Measurements from ENCODE around the gene KASH5.

Gene KASH5

DNA sequence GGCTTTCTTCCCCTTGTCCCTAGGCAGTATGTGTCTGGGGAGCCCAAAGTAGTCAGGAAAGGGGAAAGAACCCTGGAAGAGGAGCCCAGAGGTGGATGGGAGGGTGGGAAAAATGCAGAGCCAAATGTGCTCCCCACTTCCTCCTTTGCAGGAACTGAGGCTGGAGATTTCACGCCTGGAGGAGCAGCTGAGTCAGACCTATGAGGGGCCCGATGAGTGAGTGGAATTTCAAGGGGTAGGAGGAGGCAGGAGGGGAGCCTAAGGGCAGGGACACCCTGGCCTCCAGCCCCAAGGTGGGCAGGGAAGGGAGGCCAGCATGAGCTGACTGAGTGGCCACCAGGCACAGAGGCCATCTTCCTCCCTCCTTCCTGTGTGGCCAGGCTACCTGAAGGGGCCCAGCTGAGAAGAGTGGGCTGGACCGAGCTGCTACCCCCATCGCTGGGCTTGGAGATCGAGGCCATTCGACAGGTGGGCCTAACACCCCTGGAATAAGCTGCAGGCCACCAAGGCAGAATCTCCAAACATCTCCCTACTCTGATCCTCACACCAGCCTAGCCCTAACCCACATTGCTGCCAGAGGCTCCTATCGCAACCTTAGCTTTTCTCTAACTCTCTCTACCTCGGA lies 20.9 kb downstream of the KASH5 start:
- Histone ChIP-seq H3K27ac (ENCODE audit: low read depth, low read length) (no peak overlapping the region), H3K4me1 (ENCODE audit: control insufficient read depth, insufficient read depth, low read length) (no peaks in the 10 kb centered on the region), H3K36me3 (ENCODE audit: control insufficient read depth, insufficient read depth, low read length) (no peaks in the 10 kb centered on the region), H3K9ac (ENCODE audit: low read length) (no peak overlapping the region), H3K4me3 (ENCODE audit: low read length) (no peak overlapping the region), H3K27me3 (ENCODE audit: control insufficient read depth, insufficient read depth, low read length) (no peaks in the 10 kb centered on the region)

DNA sequence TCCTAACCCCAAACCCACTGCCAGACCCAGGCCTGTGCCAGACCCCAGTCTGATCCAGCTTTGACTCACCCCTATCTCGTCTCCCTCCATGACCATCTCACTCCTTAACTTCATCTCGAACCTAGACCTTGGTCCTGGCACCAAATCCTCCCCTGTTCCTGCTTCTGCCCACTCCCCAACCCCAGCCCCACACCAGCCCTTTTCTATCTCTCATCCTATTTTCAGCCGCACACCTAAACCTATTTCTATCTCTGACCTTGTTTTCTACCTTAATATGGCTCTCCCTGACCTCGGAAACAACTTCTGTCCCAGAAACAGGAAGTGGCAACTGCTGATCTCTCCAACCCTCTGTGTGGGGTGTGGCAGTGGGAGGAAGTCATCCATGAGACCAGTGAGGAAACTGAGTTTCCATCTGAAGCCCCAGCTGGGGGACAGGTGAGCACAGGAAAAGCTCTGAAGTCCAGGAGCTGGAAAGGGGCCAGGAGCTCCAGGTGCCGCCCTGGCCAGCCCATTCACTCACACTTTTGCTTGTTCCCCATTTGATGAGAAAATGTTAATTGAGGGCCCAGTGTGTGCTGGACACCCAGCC lies 21.5 kb downstream of the KASH5 start:
- Histone ChIP-seq H3K4me3 (ENCODE audit: low read length) (no peak overlapping the region), H3K4me1 (ENCODE audit: control insufficient read depth, insufficient read depth, low read length) (no peaks in the 10 kb centered on the region), H3K36me3 (ENCODE audit: control insufficient read depth, insufficient read depth, low read length) (no peaks in the 10 kb centered on the region), H3K9ac (ENCODE audit: low read length) (no peak overlapping the region), H3K27ac (ENCODE audit: low read depth, low read length) (no peak overlapping the region), H3K27me3 (ENCODE audit: control insufficient read depth, insufficient read depth, low read length) (no peaks in the 10 kb centered on the region)

DNA sequence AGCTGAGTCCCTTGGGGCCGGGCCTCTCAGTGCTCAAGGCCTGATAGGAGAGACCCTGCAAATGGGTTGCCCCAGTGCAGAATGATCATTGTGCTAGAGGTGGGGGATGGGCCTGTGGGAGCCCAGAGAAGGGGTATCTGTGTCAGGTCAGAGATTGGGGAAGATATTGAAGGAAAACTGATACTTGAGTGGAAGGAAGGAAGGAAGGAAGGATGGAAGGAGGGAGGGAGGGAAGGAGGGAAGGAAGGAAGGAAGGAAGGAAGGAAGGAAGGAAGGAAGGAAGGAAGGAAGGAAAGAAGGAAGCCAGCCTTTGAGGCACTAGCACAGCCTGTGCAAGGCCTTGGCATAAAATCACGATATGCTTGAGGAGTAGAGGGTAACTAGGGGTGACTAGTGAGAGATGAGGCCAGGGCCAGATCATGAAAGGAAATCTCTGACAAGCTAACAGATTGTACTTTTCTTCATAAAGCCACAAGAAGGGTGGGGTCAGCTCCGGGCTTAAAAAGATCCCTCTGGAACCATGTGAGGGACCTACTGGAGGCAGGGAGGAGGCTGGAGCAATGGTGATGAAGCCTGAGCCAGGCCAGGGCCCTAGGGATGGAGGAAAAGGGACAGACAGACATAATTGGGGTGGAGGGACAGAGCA lies 23.8 kb downstream of the KASH5 start:
- Histone ChIP-seq H3K36me3 (ENCODE audit: control insufficient read depth, insufficient read depth, low read length) (no peaks in the 10 kb centered on the region), H3K9ac (ENCODE audit: low read length) (no peak overlapping the region), H3K27me3 (ENCODE audit: control insufficient read depth, insufficient read depth, low read length) (peaks cover 4% of the 10 kb centered on the region), H3K4me1 (ENCODE audit: control insufficient read depth, insufficient read depth, low read length) (no peaks in the 10 kb centered on the region), H3K4me3 (ENCODE audit: low read length) (no peak overlapping the region), H3K27ac (ENCODE audit: low read depth, low read length) (no peak overlapping the region)

DNA sequence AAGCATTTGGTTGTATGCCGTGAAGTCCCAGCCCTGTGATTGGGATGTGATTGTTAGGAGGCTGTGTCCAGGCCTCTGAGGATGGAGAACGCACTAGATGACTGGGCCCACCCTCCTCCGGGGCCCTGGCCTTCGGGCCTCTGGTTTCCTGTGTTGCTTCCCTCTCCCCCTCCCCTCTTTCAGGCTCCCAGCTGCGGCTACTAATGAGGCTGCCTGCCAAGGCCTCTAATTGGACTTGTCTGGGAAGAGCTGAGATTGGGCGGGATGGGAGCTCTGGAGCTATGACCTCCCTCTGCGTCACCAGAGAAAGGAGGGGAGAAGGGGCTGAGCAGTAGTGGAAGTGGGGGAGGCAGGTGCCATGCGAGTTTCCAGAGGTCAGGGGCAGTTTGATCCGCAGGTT lies 25.3 kb downstream of the KASH5 start:
- Histone ChIP-seq H3K27me3 (ENCODE audit: control insufficient read depth, insufficient read depth, low read length) (peaks cover 8% of the 10 kb centered on the region), H3K4me3 (ENCODE audit: low read length) (no peak overlapping the region), H3K9ac (ENCODE audit: low read length) (no peak overlapping the region), H3K36me3 (ENCODE audit: control insufficient read depth, insufficient read depth, low read length) (no peaks in the 10 kb centered on the region), H3K27ac (ENCODE audit: low read depth, low read length) (no peak overlapping the region), H3K4me1 (ENCODE audit: control insufficient read depth, insufficient read depth, low read length) (no peaks in the 10 kb centered on the region)

DNA sequence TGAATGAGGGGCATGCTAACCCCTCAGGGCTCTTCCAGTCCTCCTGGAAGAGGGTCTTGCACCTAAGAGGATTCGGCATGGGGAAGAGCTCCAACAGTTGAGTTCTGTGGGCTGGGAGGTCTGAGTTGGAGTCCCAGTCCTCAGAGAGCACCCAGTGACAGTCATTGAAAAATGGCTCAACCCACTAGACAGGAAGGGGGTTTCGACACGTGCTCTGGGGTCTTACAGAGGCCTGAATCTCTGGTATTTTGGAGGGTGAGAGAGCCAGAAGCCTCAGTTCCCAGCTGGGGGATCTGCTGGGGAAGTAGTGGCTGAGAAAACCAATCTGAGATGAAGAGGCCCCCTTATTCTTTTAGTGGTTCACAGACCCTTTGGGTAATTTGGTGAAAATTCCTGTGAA lies 26.2 kb downstream of the KASH5 start:
- Histone ChIP-seq H3K4me1 (ENCODE audit: control insufficient read depth, insufficient read depth, low read length) (no peaks in the 10 kb centered on the region), H3K27me3 (ENCODE audit: control insufficient read depth, insufficient read depth, low read length) (peaks cover 8% of the 10 kb centered on the region), H3K9ac (ENCODE audit: low read length) (no peak overlapping the region)

DNA sequence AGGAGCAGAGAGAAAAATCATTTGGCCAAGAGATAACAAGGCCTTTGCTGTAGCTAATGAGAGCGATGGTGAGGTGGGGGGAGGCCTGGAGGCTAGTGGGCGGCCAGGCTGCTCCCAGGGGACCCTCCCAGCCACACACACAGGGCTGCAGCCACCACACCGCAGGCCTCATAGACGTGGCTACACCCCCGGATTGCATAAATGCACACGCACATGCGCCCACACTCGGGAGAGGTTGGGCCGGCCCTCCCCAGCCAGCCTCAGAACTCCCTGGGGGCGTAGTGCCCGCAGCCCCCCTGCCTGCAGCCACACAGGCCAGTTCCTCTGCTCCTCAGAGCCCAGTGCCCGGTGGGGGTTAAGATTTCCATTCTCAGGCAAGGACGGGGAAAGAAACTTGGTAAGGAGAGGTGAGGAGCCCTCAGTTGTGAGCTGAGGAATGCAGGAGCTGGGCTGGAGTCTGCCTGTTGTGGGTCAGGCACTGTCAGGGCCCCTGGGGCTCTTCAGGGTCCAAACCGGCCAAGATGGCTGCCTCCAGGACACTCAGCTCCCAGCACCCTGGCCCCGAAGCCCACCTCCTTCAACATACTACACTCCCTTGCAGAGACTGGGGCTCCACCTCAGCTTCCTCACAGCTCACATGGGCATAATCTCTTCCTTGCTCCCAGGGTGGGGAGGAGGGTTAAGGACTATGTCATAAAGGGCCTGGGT lies 27.2 kb downstream of the KASH5 start:
- peaks cover 14% of the 10 kb centered on the region for H3K27me3 ChIP-seq (ENCODE audit: control insufficient read depth, insufficient read depth, low read length)
- H3K27ac ChIP-seq (ENCODE audit: low read depth, low read length), result no peak overlapping the region
- H3K36me3 ChIP-seq (ENCODE audit: control insufficient read depth, insufficient read depth, low read length), result no peaks in the 10 kb centered on the region
- no peak overlapping the region for H3K9ac ChIP-seq (ENCODE audit: low read length)
- H3K4me1 ChIP-seq (ENCODE audit: control insufficient read depth, insufficient read depth, low read length), result no peaks in the 10 kb centered on the region
- no peak overlapping the region for H3K4me3 ChIP-seq (ENCODE audit: low read length)

More for the DNA sequence above, 26.2 kb downstream of the KASH5 start:
- H3K36me3 ChIP-seq (ENCODE audit: control insufficient read depth, insufficient read depth, low read length), result no peaks in the 10 kb centered on the region
- no peak overlapping the region for H3K4me3 ChIP-seq (ENCODE audit: low read length)
- H3K27ac ChIP-seq (ENCODE audit: low read depth, low read length), result no peak overlapping the region

DNA sequence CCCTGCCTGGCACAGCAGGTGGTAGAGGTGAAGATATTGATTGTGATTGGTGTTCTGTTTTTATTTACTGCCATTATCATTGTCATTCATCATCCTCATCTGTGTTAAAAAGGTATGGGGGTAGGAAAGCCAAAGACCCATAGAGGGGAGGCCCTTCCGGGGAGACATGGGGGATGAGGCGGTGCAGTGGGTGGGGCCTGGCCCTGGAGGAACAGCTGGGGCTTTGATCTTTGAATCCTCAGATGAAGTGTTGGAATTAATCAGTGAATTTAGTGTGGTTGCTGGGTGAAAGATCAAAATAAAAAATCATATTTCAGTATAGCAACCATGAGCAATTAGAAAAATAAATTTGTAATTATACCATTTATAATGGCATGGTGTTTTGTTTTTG lies 27.8 kb downstream of the KASH5 start:
- no peak overlapping the region for H3K9ac ChIP-seq (ENCODE audit: low read length)
- H3K27ac ChIP-seq (ENCODE audit: low read depth, low read length), result no peak overlapping the region

DNA sequence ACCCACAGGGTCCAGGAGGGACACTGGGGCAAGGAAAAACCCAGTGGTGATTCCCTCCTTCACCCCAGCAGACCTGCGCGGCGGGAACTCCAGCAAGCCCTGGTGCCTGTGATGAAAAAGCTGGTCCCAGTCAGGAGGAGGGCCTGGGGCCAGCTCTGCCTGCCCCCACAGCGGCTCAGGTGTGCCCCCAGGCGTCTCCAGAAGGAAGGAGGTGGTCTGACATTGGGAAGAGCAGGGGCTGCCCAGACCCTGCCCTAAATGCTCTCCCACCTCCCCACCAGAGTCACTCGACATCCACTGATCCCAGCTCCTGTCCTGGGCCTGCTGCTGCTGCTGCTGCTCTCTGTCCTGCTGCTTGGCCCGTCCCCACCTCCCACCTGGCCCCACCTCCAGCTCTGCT lies 29.0 kb downstream of the KASH5 start:
- Histone ChIP-seq H3K27ac (ENCODE audit: low read depth, low read length) (no peak overlapping the region), H3K9ac (ENCODE audit: low read length) (no peak overlapping the region), H3K4me3 (ENCODE audit: low read length) (no peak overlapping the region), H3K27me3 (ENCODE audit: control insufficient read depth, insufficient read depth, low read length) (peaks cover 29% of the 10 kb centered on the region), H3K36me3 (ENCODE audit: control insufficient read depth, insufficient read depth, low read length) (no peaks in the 10 kb centered on the region), H3K4me1 (ENCODE audit: control insufficient read depth, insufficient read depth, low read length) (no peaks in the 10 kb centered on the region)

More for the DNA sequence above, 27.8 kb downstream of the KASH5 start:
- Histone ChIP-seq H3K4me1 (ENCODE audit: control insufficient read depth, insufficient read depth, low read length) (no peaks in the 10 kb centered on the region), H3K4me3 (ENCODE audit: low read length) (no peak overlapping the region), H3K36me3 (ENCODE audit: control insufficient read depth, insufficient read depth, low read length) (no peaks in the 10 kb centered on the region), H3K27me3 (ENCODE audit: control insufficient read depth, insufficient read depth, low read length) (peaks cover 19% of the 10 kb centered on the region)

DNA sequence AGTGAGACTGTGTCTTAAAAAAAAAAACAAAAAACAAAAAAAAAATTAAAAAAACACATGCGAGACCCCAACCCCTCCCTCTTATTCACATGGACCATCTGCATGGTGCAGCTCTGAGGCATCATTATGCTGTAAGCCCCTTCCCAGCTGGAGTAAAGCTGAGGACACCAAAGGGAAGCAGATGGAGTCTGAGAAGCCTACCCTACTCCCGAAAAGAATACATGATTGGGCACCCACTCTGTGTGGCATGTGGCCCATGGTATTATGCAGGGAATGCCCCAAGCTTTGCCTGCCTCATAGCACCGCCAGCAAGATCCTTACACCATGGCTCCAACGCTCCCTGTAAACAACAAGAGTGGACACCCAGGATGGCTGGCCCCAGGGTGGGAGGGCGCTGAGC lies 30.5 kb downstream of the KASH5 start:
- Histone ChIP-seq H3K4me3 (ENCODE audit: low read length) (no peak overlapping the region), H3K36me3 (ENCODE audit: control insufficient read depth, insufficient read depth, low read length) (no peaks in the 10 kb centered on the region), H3K4me1 (ENCODE audit: control insufficient read depth, insufficient read depth, low read length) (no peaks in the 10 kb centered on the region), H3K9ac (ENCODE audit: low read length) (no peak overlapping the region), H3K27me3 (ENCODE audit: control insufficient read depth, insufficient read depth, low read length) (peaks cover 38% of the 10 kb centered on the region), H3K27ac (ENCODE audit: low read depth, low read length) (no peak overlapping the region)

DNA sequence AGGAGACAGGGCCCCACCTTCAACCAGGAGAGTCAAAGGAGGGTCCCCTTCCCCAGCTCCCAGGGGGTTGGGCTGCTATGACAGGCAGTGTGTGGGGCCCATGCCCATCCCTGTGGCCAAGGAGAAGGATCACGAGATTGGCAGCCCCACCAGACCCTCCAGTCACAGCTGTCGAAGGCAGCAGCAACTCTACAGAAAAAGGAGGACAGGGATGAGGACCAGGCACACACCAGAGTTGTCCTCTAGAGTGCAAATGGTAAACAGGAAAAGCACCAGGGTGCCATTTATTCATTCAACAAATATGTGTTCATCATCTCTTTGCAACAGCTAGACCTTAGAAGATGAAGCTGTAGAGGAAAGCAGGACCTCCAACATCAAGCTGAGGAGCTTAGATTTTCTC lies 31.1 kb downstream of the KASH5 start:
- Histone ChIP-seq H3K4me3 (ENCODE audit: low read length) (no peak overlapping the region), H3K4me1 (ENCODE audit: control insufficient read depth, insufficient read depth, low read length) (no peaks in the 10 kb centered on the region), H3K27ac (ENCODE audit: low read depth, low read length) (no peak overlapping the region), H3K27me3 (ENCODE audit: control insufficient read depth, insufficient read depth, low read length) (peaks cover 42% of the 10 kb centered on the region), H3K36me3 (ENCODE audit: control insufficient read depth, insufficient read depth, low read length) (no peaks in the 10 kb centered on the region), H3K9ac (ENCODE audit: low read length) (no peak overlapping the region)

DNA sequence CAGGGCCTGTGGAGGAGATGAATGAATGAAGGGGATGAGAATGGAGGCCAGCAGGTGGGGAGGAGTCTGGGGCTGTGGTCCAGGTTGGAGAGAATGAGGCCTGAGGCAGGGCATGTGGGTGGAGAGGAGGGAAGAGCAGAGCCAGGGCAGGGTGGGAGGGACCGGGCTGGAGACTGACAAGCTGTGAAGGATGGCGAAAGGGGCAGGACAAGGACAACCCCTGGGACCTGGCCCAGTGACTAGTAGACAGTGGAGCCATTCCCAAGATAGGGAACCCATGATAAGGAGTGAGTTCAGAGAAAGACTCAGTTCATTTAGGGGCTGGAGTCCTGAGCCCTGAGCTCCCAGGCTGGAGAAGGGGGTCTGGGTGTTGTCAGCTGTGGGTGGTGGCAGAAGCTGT lies 32.2 kb downstream of the KASH5 start:
- H3K27me3 ChIP-seq (ENCODE audit: control insufficient read depth, insufficient read depth, low read length), result peaks cover 48% of the 10 kb centered on the region
- no peaks in the 10 kb centered on the region for H3K36me3 ChIP-seq (ENCODE audit: control insufficient read depth, insufficient read depth, low read length)
- H3K4me3 ChIP-seq (ENCODE audit: low read length), result no peak overlapping the region
- H3K27ac ChIP-seq (ENCODE audit: low read depth, low read length), result no peak overlapping the region
- H3K9ac ChIP-seq (ENCODE audit: low read length), result no peak overlapping the region
- no peaks in the 10 kb centered on the region for H3K4me1 ChIP-seq (ENCODE audit: control insufficient read depth, insufficient read depth, low read length)

DNA sequence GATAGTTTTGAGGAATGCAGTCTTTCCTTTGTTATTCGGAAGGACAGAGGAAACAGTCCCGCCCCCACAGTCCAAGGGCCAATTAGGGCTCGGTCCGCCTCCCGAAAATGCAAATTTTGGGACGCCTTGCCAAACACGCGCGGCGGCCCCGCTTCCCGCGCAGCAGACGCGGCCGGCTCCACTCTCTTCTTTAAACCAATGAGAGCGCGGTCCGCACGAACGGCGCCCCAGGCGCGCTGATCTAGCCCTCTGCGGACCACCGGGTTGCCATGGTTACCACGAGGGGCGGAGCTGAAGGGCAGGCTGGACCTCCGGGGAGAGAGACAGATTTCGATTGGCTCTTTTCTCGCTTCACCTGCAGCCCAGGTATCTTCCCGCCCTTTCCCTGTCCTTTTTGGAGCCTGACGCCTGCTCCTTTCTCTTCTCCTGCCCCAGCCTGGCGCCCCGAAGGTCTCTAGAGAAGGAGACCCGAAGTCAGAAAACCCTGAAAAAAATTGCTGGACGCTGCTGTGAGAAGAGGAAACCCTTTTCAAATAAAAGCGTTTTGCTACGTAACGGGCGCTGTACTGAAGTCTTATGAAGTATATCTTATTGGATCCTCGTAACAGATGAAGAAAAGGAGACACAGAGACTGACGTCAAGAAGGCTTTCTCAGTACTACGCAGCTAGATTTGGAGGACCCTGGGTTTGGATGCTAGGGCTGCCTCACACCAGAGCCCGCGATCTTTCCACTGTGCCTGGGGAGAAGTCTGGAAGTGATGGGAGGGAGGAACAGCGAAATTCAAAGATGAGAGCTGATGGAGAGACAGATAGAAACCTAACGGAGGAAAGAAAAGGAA lies 33.2 kb downstream of the KASH5 start:
- Histone ChIP-seq H3K27ac (ENCODE audit: low read depth, low read length) (no peak overlapping the region), H3K9ac (ENCODE audit: low read length) (no peak overlapping the region), H3K4me3 (ENCODE audit: low read length) (peak overlapping the region; percentile 18), H3K4me1 (ENCODE audit: control insufficient read depth, insufficient read depth, low read length) (no peaks in the 10 kb centered on the region), H3K27me3 (ENCODE audit: control insufficient read depth, insufficient read depth, low read length) (peaks cover 53% of the 10 kb centered on the region), H3K36me3 (ENCODE audit: control insufficient read depth, insufficient read depth, low read length) (no peaks in the 10 kb centered on the region)

Data from rectal smooth muscle tissue (tissue), 1 donor.